HepG2 (cell line): Measurements from ENCODE around the gene PHIP. TPM values are rescaled to one million over a fixed set of nuclear protein-coding genes. Genes with fewer than 3 reads are reported as not detected.

Source experiments
- HDAC2 ChIP-seq: sonication (generic); formaldehyde crosslinking; IDR thresholded peaks from 2 replicates; pipeline ENCODE4 v1.4.0; 2020; ENCODE audit warnings: missing genetic modification reagents
- NBN ChIP-seq: fragments of 450-650 bp; conservative IDR thresholded peaks from 2 replicates; pipeline ENCODE4 v1.6.1; 2017
- PCBP1 ChIP-seq: fragments of 200-400 bp; formaldehyde crosslinking; IDR thresholded peaks from 2 replicates; pipeline ENCODE4 v1.6.1; 2017; ENCODE audit warnings: mild to moderate bottlenecking, low read depth, low read length, borderline replicate concordance
- SOX13 ChIP-seq, 3 experiments: fragments of 450-650 bp in 1 of 3; sonication (generic) in 1 of 3; formaldehyde crosslinking in 1 of 3; IDR thresholded peaks in 2 of 3; conservative IDR thresholded peaks in 1 of 3; 2 replicates each; pipeline versions ENCODE4 v1.5.0 to v1.6.1; 2016 to 2020; ENCODE audit warnings: antibody characterized with exemption in 1 of 3, mild to moderate bottlenecking in 1 of 3, missing compliant biosample characterization in 1 of 3, missing genetic modification reagents in 1 of 3, moderate library complexity in 1 of 3
- XBP1 ChIP-seq: sonication (generic); formaldehyde crosslinking; IDR thresholded peaks from 2 replicates; pipeline ENCODE4 v1.5.0; 2020; ENCODE audit warnings: missing genetic modification reagents
- ZFYVE20 ChIP-seq: sonication (generic); formaldehyde crosslinking; IDR thresholded peaks from 2 replicates; pipeline ENCODE4 v1.8.0; 2023; ENCODE audit warnings: low read depth, mild to moderate bottlenecking, moderate library complexity, missing genetic modification reagents, borderline replicate concordance
- ZNF550 ChIP-seq: sonication (generic); formaldehyde crosslinking; IDR thresholded peaks from 2 replicates; pipeline ENCODE4 v1.4.0; 2020; ENCODE audit warnings: mild to moderate bottlenecking, missing genetic modification reagents, borderline replicate concordance
- ZNF598 ChIP-seq: sonication (generic); formaldehyde crosslinking; IDR thresholded peaks from 2 replicates; pipeline ENCODE4 v1.5.1; 2020; ENCODE audit warnings: mild to moderate bottlenecking, missing genetic modification reagents, borderline replicate concordance
- polyA plus RNA-seq, 8 experiments: library from polyadenylated mRNA; depleted of rRNA in 3 of 8; stranded (reverse) in 7 of 8; unstranded in 1 of 8; fragments of >200 nt; fragmentation: Illumina TruSeq in 4 of 8; extraction: Trizol in 4 of 8; gene quantifications; 2 replicates each; pipeline versions ENCODE4 v1.2.1 to v1.2.3, GENCODE V29; 2011 to 2016; ENCODE audit warnings: low read depth in 4 of 8, missing spikeins in 1 of 8, mixed read lengths in 1 of 8; ENCODE audit not compliant: insufficient read depth in 1 of 8
- total RNA-seq, 5 experiments: library from RNA; depleted of rRNA; stranded (reverse); fragments of >200 nt; fragmentation: Illumina TruSeq; extraction: Trizol; gene quantifications; 2 replicates each; pipeline ENCODE4 v1.2.3, GENCODE V29; 2016; ENCODE audit warnings: low read depth in 1 of 5
- TF ChIP-seq, protein P1 (sequence below): sonication (generic); formaldehyde crosslinking; IDR thresholded peaks from 2 replicates; pipeline ENCODE4 v1.8.0; 2022; ENCODE audit warnings: mild to moderate bottlenecking, missing genetic modification reagents, moderate library complexity
- TF ChIP-seq, protein P2 (sequence below): sonication (generic); formaldehyde crosslinking; IDR thresholded peaks from 2 replicates; pipeline ENCODE4 v1.4.0; 2020; ENCODE audit warnings: mild to moderate bottlenecking, missing genetic modification reagents
- TF ChIP-seq, protein P3 (sequence below): sonication (generic); formaldehyde crosslinking; IDR thresholded peaks from 2 replicates; pipeline ENCODE4 v1.4.0; 2020; ENCODE audit warnings: missing genetic modification reagents
- TF ChIP-seq, protein P4 (sequence below): sonication (generic); formaldehyde crosslinking; IDR thresholded peaks from 2 replicates; pipeline ENCODE4; 2020; ENCODE audit warnings: missing genetic modification reagents, mild to moderate bottlenecking, borderline replicate concordance

Gene PHIP
- total and polyA plus RNA-seq, 2 of the 13 experiments (the other 11 are each of a cell fraction or from before 2014, with no cell fraction given), result 6.5 to 23.5 TPM

DNA sequence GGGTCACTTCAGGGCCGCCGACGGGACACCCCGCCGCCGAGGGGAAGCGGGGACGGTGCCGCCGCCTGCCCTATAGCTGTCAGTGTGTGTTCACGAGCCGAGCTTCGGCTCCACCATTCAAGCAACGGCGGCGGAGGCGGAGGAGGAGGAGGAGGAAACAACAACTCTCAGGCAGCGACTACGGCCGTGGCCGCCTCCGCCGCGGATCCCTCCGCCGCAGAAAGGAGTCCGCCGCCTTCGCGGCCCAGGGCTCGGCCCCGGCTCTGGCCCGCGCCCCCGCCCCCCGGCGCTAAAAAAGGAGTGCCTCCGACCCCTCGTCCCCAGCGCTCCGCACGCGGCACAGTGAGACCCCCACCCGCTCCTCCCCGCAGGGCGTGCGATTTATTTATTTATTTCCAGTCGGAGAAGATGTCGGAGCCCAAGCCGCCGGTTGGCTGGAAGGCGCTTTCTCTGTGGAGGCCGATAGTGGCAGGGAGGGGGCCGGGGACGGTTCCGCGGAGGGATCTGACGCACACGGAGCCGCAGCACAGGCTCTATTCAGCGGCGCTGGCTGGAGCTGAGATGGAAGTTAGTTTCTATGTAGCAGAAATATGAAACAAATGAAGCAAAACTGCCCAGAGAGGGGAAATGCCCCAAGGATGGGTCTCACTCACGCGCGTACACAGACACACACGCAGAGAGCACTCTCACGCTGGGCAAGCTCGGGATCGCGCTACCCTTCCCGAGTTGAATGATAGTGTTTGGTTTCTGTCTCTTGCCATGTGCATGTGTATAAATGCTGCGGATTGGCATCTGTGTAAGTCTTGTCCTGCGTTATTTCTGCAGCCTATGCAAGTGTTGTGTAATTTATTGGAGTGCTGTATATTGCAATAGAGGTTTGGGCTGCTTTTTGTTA is at the start of gene PHIP (continued):
- TF ChIP-seq, protein P1, sequence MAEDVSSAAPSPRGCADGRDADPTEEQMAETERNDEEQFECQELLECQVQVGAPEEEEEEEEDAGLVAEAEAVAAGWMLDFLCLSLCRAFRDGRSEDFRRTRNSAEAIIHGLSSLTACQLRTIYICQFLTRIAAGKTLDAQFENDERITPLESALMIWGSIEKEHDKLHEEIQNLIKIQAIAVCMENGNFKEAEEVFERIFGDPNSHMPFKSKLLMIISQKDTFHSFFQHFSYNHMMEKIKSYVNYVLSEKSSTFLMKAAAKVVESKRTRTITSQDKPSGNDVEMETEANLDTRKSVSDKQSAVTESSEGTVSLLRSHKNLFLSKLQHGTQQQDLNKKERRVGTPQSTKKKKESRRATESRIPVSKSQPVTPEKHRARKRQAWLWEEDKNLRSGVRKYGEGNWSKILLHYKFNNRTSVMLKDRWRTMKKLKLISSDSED, result 0 out of 2 replicates have a peak, but pooled peaks have one; percentile 14
- peak; percentile 81; the same call in 1 of the 2 replicates for TF ChIP-seq ZNF598 (CRISPR knock-in tag)
- no peak for TF ChIP-seq NBN
- TF ChIP-seq, protein P2, sequence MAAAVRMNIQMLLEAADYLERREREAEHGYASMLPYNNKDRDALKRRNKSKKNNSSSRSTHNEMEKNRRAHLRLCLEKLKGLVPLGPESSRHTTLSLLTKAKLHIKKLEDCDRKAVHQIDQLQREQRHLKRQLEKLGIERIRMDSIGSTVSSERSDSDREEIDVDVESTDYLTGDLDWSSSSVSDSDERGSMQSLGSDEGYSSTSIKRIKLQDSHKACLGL (CRISPR knock-in tag), result peak; percentile 14; the same call in 1 of the 2 replicates
- TF ChIP-seq, protein P3, sequence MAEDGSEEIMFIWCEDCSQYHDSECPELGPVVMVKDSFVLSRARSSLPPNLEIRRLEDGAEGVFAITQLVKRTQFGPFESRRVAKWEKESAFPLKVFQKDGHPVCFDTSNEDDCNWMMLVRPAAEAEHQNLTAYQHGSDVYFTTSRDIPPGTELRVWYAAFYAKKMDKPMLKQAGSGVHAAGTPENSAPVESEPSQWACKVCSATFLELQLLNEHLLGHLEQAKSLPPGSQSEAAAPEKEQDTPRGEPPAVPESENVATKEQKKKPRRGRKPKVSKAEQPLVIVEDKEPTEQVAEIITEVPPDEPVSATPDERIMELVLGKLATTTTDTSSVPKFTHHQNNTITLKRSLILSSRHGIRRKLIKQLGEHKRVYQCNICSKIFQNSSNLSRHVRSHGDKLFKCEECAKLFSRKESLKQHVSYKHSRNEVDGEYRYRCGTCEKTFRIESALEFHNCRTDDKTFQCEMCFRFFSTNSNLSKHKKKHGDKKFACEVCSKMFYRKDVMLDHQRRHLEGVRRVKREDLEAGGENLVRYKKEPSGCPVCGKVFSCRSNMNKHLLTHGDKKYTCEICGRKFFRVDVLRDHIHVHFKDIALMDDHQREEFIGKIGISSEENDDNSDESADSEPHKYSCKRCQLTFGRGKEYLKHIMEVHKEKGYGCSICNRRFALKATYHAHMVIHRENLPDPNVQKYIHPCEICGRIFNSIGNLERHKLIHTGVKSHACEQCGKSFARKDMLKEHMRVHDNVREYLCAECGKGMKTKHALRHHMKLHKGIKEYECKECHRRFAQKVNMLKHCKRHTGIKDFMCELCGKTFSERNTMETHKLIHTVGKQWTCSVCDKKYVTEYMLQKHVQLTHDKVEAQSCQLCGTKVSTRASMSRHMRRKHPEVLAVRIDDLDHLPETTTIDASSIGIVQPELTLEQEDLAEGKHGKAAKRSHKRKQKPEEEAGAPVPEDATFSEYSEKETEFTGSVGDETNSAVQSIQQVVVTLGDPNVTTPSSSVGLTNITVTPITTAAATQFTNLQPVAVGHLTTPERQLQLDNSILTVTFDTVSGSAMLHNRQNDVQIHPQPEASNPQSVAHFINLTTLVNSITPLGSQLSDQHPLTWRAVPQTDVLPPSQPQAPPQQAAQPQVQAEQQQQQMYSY (CRISPR knock-in tag), result no peak
- TF ChIP-seq SOX13 (IDR thresholded peaks at IDR 0.05), result no peak
- 0 out of 4 replicates have a peak, but pooled peaks of 1 of the 2 experiments have one; percentile 4 for TF ChIP-seq SOX13 (CRISPR knock-in tag; conservative IDR thresholded peaks at IDR 0.05 in 1 of 2, IDR thresholded peaks at IDR 0.05 in 1 of 2)
- TF ChIP-seq XBP1 (CRISPR knock-in tag), result no peak
- 0 out of 2 replicates have a peak, but pooled peaks have one; percentile 45 for TF ChIP-seq HDAC2
- TF ChIP-seq PCBP1, result peak; percentile 99
- TF ChIP-seq, protein P4, sequence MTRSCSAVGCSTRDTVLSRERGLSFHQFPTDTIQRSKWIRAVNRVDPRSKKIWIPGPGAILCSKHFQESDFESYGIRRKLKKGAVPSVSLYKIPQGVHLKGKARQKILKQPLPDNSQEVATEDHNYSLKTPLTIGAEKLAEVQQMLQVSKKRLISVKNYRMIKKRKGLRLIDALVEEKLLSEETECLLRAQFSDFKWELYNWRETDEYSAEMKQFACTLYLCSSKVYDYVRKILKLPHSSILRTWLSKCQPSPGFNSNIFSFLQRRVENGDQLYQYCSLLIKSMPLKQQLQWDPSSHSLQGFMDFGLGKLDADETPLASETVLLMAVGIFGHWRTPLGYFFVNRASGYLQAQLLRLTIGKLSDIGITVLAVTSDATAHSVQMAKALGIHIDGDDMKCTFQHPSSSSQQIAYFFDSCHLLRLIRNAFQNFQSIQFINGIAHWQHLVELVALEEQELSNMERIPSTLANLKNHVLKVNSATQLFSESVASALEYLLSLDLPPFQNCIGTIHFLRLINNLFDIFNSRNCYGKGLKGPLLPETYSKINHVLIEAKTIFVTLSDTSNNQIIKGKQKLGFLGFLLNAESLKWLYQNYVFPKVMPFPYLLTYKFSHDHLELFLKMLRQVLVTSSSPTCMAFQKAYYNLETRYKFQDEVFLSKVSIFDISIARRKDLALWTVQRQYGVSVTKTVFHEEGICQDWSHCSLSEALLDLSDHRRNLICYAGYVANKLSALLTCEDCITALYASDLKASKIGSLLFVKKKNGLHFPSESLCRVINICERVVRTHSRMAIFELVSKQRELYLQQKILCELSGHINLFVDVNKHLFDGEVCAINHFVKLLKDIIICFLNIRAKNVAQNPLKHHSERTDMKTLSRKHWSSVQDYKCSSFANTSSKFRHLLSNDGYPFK (CRISPR knock-in tag), result peak; percentile 65; the same call in 1 of the 2 replicates
- 0 out of 2 replicates have a peak, but pooled peaks have one; percentile 45 for TF ChIP-seq ZFYVE20 (CRISPR knock-in tag)
- no peak for TF ChIP-seq ZNF550 (CRISPR knock-in tag)
